IMR-90 (cell line): ENCODE measurements around the gene DUSP11. TPM values are rescaled to one million over a fixed set of nuclear protein-coding genes. Genes with fewer than 3 reads are reported as not detected.

ENCODE experiments used
- ATAC-seq: fragments of 200-7000 bp; cut with Tn5 transposase; 2 replicates; pipeline ENCODE4 v1.9.1; 2020; ENCODE audit warnings: low read depth, mild to moderate bottlenecking, moderate library complexity
- BruUV-seq: library from RNA; stranded (reverse); fragments of 400-500 nt; replicated peaks from 2 replicates; lab custom pipeline; 2021; lab: Mats Ljungman, UMichigan
- CTCF ChIA-PET: fragments of 300-600 bp; formaldehyde crosslinking; extraction: SDS; loops from one replicate; lab custom pipeline; 2021; ENCODE audit warnings: antibody characterized with exemption; lab: Yijun Ruan, JAX
- POLR2A ChIA-PET: fragments of 300-600 bp; sonication (Branson Sonifier 250); formaldehyde crosslinking; loops from one replicate; lab custom pipeline; 2022; ENCODE audit warnings: antibody characterized with exemption; ENCODE audit not compliant: unreplicated experiment; lab: Charles Lee
- DNase-seq: peaks from one replicate; pipeline ENCODE4 v3.0.0; 2013
- H2AFZ ChIP-seq: replicated peaks from 2 replicates; pipeline ENCODE3; 2013; ENCODE audit warnings: low read length, mild to moderate bottlenecking; ENCODE audit not compliant: poor library complexity
- H2AK5ac ChIP-seq: 2 replicates; pipeline ENCODE4 v1.6.1; 2013; ENCODE audit warnings: low read depth, low read length, inconsistent platforms
- H2AK9ac ChIP-seq: replicated peaks from 2 replicates; pipeline ENCODE3; 2013; ENCODE audit warnings: mild to moderate bottlenecking, low read depth, low read length, moderate library complexity; ENCODE audit not compliant: poor library complexity
- H2BK120ac ChIP-seq: 2 replicates; pipeline ENCODE4 v1.6.1; 2013; ENCODE audit warnings: low read depth, low read length, inconsistent platforms
- H2BK15ac ChIP-seq: 3 replicates; pipeline ENCODE4 v1.6.1; 2013; ENCODE audit warnings: low read depth, low read length, inconsistent platforms
- H2BK20ac ChIP-seq: 2 replicates; pipeline ENCODE4 v1.6.1; 2013; ENCODE audit warnings: low read depth, mild to moderate bottlenecking, inconsistent platforms, low read length, moderate library complexity
- H2BK5ac ChIP-seq: 2 replicates; pipeline ENCODE4 v1.6.1; 2013; ENCODE audit warnings: mild to moderate bottlenecking, low read depth, low read length, inconsistent platforms; ENCODE audit not compliant: poor library complexity, severe bottlenecking
- H3K14ac ChIP-seq: replicated peaks from 2 replicates; pipeline ENCODE4 v1.6.1; 2013; ENCODE audit warnings: low read depth, low read length, inconsistent platforms
- H3K18ac ChIP-seq: 2 replicates; pipeline ENCODE4 v1.6.1; 2013; ENCODE audit warnings: low read depth, low read length, control low read depth
- H3K23ac ChIP-seq: 2 replicates; pipeline ENCODE4 v1.6.1; 2013; ENCODE audit warnings: low read depth, low read length, inconsistent platforms
- H3K27ac ChIP-seq: 2 replicates; pipeline ENCODE4 v1.5.1; 2013; ENCODE audit warnings: mild to moderate bottlenecking, control low read depth, low read length; ENCODE audit not compliant: insufficient read depth
- H3K27me3 ChIP-seq: 2 replicates; pipeline ENCODE4 v1.6.1; 2013; ENCODE audit warnings: low read length; ENCODE audit not compliant: control insufficient read depth, insufficient read depth
- H3K36me3 ChIP-seq: 2 replicates; pipeline ENCODE4 v1.6.1; 2013; ENCODE audit warnings: low read length, mixed read lengths; ENCODE audit not compliant: control insufficient read depth, insufficient read depth
- H3K4ac ChIP-seq: 2 replicates; pipeline ENCODE4 v1.6.1; 2013; ENCODE audit warnings: low read depth, low read length, inconsistent platforms
- H3K4me1 ChIP-seq: 2 replicates; pipeline ENCODE4 v1.6.1; 2013; ENCODE audit warnings: low read length, mixed read lengths; ENCODE audit not compliant: control insufficient read depth, insufficient read depth
- H3K4me2 ChIP-seq: 2 replicates; pipeline ENCODE4 v1.6.1; 2013; ENCODE audit warnings: low read depth, mild to moderate bottlenecking, control low read depth, low read length, moderate library complexity
- H3K4me3 ChIP-seq: 2 replicates; pipeline ENCODE4 v1.5.1; 2013; ENCODE audit warnings: low read depth, mild to moderate bottlenecking, control low read depth, low read length, moderate library complexity; ENCODE audit not compliant: insufficient read depth
- H3K56ac ChIP-seq: 2 replicates; pipeline ENCODE4 v1.6.1; 2013; ENCODE audit warnings: low read length, inconsistent platforms; ENCODE audit not compliant: insufficient read depth; ENCODE audit errors: extremely low read depth
- H3K79me1 ChIP-seq, 2 experiments: 2 replicates each; pipeline ENCODE4 v1.6.1; 2013; ENCODE audit warnings: low read length in 2 of 2, inconsistent platforms in 1 of 2, low read depth in 1 of 2
- H3K9ac ChIP-seq: 2 replicates; pipeline ENCODE4 v1.6.1; 2013; ENCODE audit warnings: low read depth, low read length, control low read depth
- H3K9me1 ChIP-seq: 2 replicates; pipeline ENCODE4 v1.6.1; 2013; ENCODE audit warnings: low read length, inconsistent platforms; ENCODE audit not compliant: insufficient read depth
- H3K9me3 ChIP-seq: 2 replicates; pipeline ENCODE4 v1.6.1; 2013; ENCODE audit warnings: low read length; ENCODE audit not compliant: control insufficient read depth, insufficient read depth
- H4K20me1 ChIP-seq: 2 replicates; pipeline ENCODE4 v1.6.1; 2013; ENCODE audit warnings: low read length, inconsistent platforms; ENCODE audit not compliant: insufficient read depth
- H4K5ac ChIP-seq: 2 replicates; pipeline ENCODE4 v1.6.1; 2013; ENCODE audit warnings: mild to moderate bottlenecking, low read depth, low read length, control low read depth
- H4K8ac ChIP-seq, 2 experiments: 2 replicates each; pipeline ENCODE4 v1.6.1; 2013; ENCODE audit warnings: low read depth in 2 of 2, low read length in 2 of 2, control low read depth in 1 of 2, inconsistent platforms in 1 of 2
- H4K91ac ChIP-seq: 2 replicates; pipeline ENCODE4 v1.6.1; 2013; ENCODE audit warnings: low read depth, low read length, inconsistent platforms; ENCODE audit not compliant: insufficient read depth
- BHLHE40 ChIP-seq: fragments of 150-350 bp; IDR thresholded peaks from 2 replicates; pipeline ENCODE4 v1.6.1; 2016; ENCODE audit warnings: mild to moderate bottlenecking, low read depth, low read length
- CHD1 ChIP-seq: IDR thresholded peaks from 2 replicates; pipeline ENCODE4 v1.6.1; 2012; ENCODE audit warnings: low read depth, low read length, improper control_type of control experiment
- CTCF ChIP-seq: conservative IDR thresholded peaks from 2 replicates; pipeline ENCODE4 v1.5.1; 2012; ENCODE audit warnings: mild to moderate bottlenecking, low read depth, low read length, improper control_type of control experiment
- FOS ChIP-seq: fragments of 150-350 bp; IDR thresholded peaks from 2 replicates; pipeline ENCODE4 v1.6.1; 2016; ENCODE audit warnings: low read depth, low read length
- MAZ ChIP-seq: IDR thresholded peaks from 2 replicates; pipeline ENCODE4 v1.6.1; 2012; ENCODE audit warnings: low read depth, mild to moderate bottlenecking, low read length, improper control_type of control experiment, moderate library complexity, borderline replicate concordance
- MXI1 ChIP-seq: IDR thresholded peaks from 2 replicates; pipeline ENCODE4 v1.6.1; 2012; ENCODE audit warnings: low read depth, mild to moderate bottlenecking, low read length, moderate library complexity, borderline replicate concordance
- NFE2L2 ChIP-seq: fragments of 150-350 bp; IDR thresholded peaks from 2 replicates; pipeline ENCODE4 v1.6.1; 2016; ENCODE audit warnings: low read depth, mild to moderate bottlenecking, low read length
- POLR2A ChIP-seq: IDR thresholded peaks from 2 replicates; pipeline ENCODE4 v1.6.1; 2012; ENCODE audit warnings: mild to moderate bottlenecking, low read depth, low read length
- RAD21 ChIP-seq: IDR thresholded peaks from 2 replicates; pipeline ENCODE4 v1.6.1; 2012; ENCODE audit warnings: low read length, improper control_type of control experiment
- RCOR1 ChIP-seq: IDR thresholded peaks from 2 replicates; pipeline ENCODE4 v1.6.1; 2012; ENCODE audit warnings: mild to moderate bottlenecking, low read length, improper control_type of control experiment; ENCODE audit not compliant: insufficient replicate concordance
- RFX5 ChIP-seq: IDR thresholded peaks from 2 replicates; pipeline ENCODE4 v1.8.0; 2012; ENCODE audit warnings: low read depth, mild to moderate bottlenecking, low read length, moderate library complexity
- SMC3 ChIP-seq: fragments of 150-350 bp; IDR thresholded peaks from 2 replicates; pipeline ENCODE4 v1.6.1; 2016; ENCODE audit warnings: low read depth, mild to moderate bottlenecking, antibody characterized with exemption, low read length, moderate library complexity
- USF2 ChIP-seq: fragments of 150-350 bp; IDR thresholded peaks from 2 replicates; pipeline ENCODE4 v1.6.1; 2017; ENCODE audit warnings: mild to moderate bottlenecking, antibody characterized with exemption, low read length, low read depth
- dilution Hi-C: fragments of 300-500 bp; cut with HindIII; formaldehyde crosslinking; loops from one replicate; pipeline ENCODE4 v1.14.3; 2018; ENCODE audit warnings: low sequenced_read_pairs; ENCODE audit not compliant: unreplicated experiment
- in situ Hi-C: fragments of 300-500 bp; cut with MboI; formaldehyde crosslinking; loops from 3 replicates; pipeline ENCODE4 v1.14.3; 2019; ENCODE audit warnings: low sequenced_read_pairs, inconsistent platforms, mixed read lengths
- intact Hi-C: fragments of 100-400 bp; cut with micrococcal nuclease; formaldehyde crosslinking; loops from 2 replicates; pipeline ENCODE4 v1.10.0; 2022
- polyA plus RNA-seq, 3 experiments: library from polyadenylated mRNA; depleted of rRNA; stranded (reverse); fragments of >200 nt; gene quantifications; 2 replicates each; pipeline ENCODE4 v1.2.3, GENCODE V29; 2012; ENCODE audit warnings: low replicate concordance in 1 of 3
- total RNA-seq: library from RNA; depleted of rRNA; stranded (reverse); fragments of >200 nt; gene quantifications from 2 replicates; pipeline ENCODE4 v1.2.3, GENCODE V29; 2012
- TF ChIP-seq, protein P1 (sequence below): fragments of 150-350 bp; IDR thresholded peaks from 2 replicates; pipeline ENCODE4 v1.6.1; 2016; ENCODE audit warnings: low read depth, mild to moderate bottlenecking, low read length, moderate library complexity, borderline replicate concordance

DUSP11 gene
- total and polyA plus RNA-seq, 2 of the 4 experiments (the other 2 are of a cell fraction): 22.4 to 25.6 TPM

DNA sequence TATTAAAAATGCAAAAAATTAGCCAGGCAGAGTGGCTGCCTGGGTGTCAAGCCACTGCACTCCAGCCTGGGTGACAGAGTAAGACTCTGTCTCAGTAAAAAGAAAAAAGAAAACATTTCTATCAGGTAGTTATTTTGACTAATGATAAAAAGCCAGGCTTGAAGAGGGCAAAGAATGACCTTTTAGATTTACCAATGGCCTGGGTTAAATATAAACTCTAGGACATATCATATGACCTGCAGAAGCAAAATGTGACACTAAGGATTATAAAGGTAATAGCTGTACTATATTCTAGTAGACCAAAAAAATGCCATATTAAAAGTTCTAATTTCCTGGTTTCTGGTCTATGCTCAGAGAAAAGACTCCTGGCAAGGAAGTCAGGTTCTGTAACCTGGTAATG is 32.7 kb upstream of the DUSP11 start:
- ChIA-PET CTCF (no interaction called here), POLR2A (no interaction called here)
- ATAC-seq (no peak), DNase-seq (no peak)
- no peaks in the 10 kb centered on the region for H3K36me3 ChIP-seq
- no peaks in the 10 kb centered on the region for H3K9me3 ChIP-seq
- H3K18ac ChIP-seq: no peak overlapping the region
- H4K5ac ChIP-seq: no peak overlapping the region
- 0 out of 2 replicates have a peak, but pooled peaks cover 5% of the 10 kb centered on the region for H3K9me1 ChIP-seq
- H2AK9ac ChIP-seq: no peak overlapping the region
- H3K4me1 ChIP-seq: no peaks in the 10 kb centered on the region
- in situ Hi-C loops: loop anchor here (25.0 kb wide), 1 partner anchor 525 kb away; the partner anchor contains the start of gene SLC4A5
- H4K8ac ChIP-seq: no peak overlapping the region
- H2AFZ ChIP-seq: no peak overlapping the region
- no peak overlapping the region for H3K27ac ChIP-seq
- BruUV-seq: no TSS peak
- no peak overlapping the region for H3K56ac ChIP-seq
- no peak overlapping the region for H2AK5ac ChIP-seq
- dilution Hi-C loops: no loop called here
- no peak overlapping the region for H3K14ac ChIP-seq
- no peak overlapping the region for H2BK120ac ChIP-seq
- TF ChIP-seq MAZ (no peak), BHLHE40 (no peak), USF2 (no peak), RCOR1 (no peak), SMC3 (no peak), MXI1 (no peak), NFE2L2 (no peak), POLR2A (no peak), RAD21 (no peak), RFX5 (no peak), FOS (no peak), CHD1 (no peak), CTCF (no peak)
- TF ChIP-seq, protein P1, sequence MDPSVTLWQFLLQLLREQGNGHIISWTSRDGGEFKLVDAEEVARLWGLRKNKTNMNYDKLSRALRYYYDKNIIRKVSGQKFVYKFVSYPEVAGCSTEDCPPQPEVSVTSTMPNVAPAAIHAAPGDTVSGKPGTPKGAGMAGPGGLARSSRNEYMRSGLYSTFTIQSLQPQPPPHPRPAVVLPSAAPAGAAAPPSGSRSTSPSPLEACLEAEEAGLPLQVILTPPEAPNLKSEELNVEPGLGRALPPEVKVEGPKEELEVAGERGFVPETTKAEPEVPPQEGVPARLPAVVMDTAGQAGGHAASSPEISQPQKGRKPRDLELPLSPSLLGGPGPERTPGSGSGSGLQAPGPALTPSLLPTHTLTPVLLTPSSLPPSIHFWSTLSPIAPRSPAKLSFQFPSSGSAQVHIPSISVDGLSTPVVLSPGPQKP: no peak
- intact Hi-C loops: no loop called here
- no peak overlapping the region for H2BK5ac ChIP-seq
- H2BK20ac ChIP-seq: no peak overlapping the region
- H4K91ac ChIP-seq: no peak overlapping the region
- H3K9ac ChIP-seq: no peak overlapping the region
- H3K4ac ChIP-seq: no peak overlapping the region
- no peak overlapping the region for H2BK15ac ChIP-seq
- H3K4me3 ChIP-seq: no peak overlapping the region
- H3K4me2 ChIP-seq: no peak overlapping the region
- no peaks in the 10 kb centered on the region for H4K20me1 ChIP-seq
- H3K79me1 ChIP-seq: no peaks in the 10 kb centered on the region
- H3K23ac ChIP-seq: no peak overlapping the region
- H3K27me3 ChIP-seq: peaks cover 33% of the 10 kb centered on the region
